Astrocyte (in vitro differentiated cells and primary cell): ENCODE data around the gene INSIG2. TPM values are rescaled to one million over a fixed set of nuclear protein-coding genes. Genes with fewer than 3 reads are reported as not detected.

Source experiments
- DNase-seq: peaks from one replicate; pipeline ENCODE4 v3.0.0-alpha.2; 2010; ENCODE audit warnings: low read depth
- FAIRE-seq: peaks from 2 replicates; lab custom pipeline; 2011; peaks lifted over from hg19 to GRCh38; lab: Jason Lieb, UNC
- H2AFZ ChIP-seq: 2 replicates; pipeline ENCODE4 v1.6.0; 2012; ENCODE audit warnings: low read depth, low read length, inconsistent platforms
- H3K27ac ChIP-seq: 2 replicates; pipeline ENCODE4 v1.5.1; 2011; ENCODE audit warnings: low read depth, low read length, inconsistent platforms
- H3K27me3 ChIP-seq: 2 replicates; pipeline ENCODE4 v1.6.0; 2011; ENCODE audit warnings: low read length, inconsistent platforms; ENCODE audit not compliant: insufficient read depth
- H3K36me3 ChIP-seq: 2 replicates; pipeline ENCODE4 v1.5.1; 2011; ENCODE audit warnings: low read length, inconsistent platforms; ENCODE audit not compliant: insufficient read depth
- H3K4me1 ChIP-seq: 2 replicates; pipeline ENCODE4 v1.5.1; 2011; ENCODE audit warnings: low read length, inconsistent platforms; ENCODE audit not compliant: insufficient read depth
- H3K4me2 ChIP-seq: 2 replicates; pipeline ENCODE4 v1.6.0; 2012; ENCODE audit warnings: low read length, inconsistent platforms
- H3K4me3 ChIP-seq: 2 replicates; pipeline ENCODE4 v1.5.1; 2011; ENCODE audit warnings: low read depth, mild to moderate bottlenecking, low read length, inconsistent platforms; ENCODE audit not compliant: insufficient read depth
- H3K79me2 ChIP-seq: 2 replicates; pipeline ENCODE4 v1.6.0; 2012; ENCODE audit warnings: mild to moderate bottlenecking, low read length, inconsistent platforms; ENCODE audit not compliant: insufficient read depth
- H3K9ac ChIP-seq: 2 replicates; pipeline ENCODE4 v1.6.0; 2012; ENCODE audit warnings: mild to moderate bottlenecking, low read length, inconsistent platforms
- H3K9me3 ChIP-seq: 2 replicates; pipeline ENCODE4 v1.5.1; 2012; ENCODE audit warnings: low read depth, mild to moderate bottlenecking, low read length, inconsistent platforms; ENCODE audit not compliant: insufficient read depth
- H4K20me1 ChIP-seq: 2 replicates; pipeline ENCODE4 v1.6.0; 2012; ENCODE audit warnings: low read length, inconsistent platforms; ENCODE audit not compliant: insufficient read depth
- H3K27ac Mint-ChIP-seq: one replicate; pipeline ENCODE4 v1.8.0; 2021; ENCODE audit warnings: mild to moderate bottlenecking, mixed read lengths; ENCODE audit not compliant: unreplicated experiment
- H3K27me3 Mint-ChIP-seq: one replicate; pipeline ENCODE4 v1.8.0; 2021; ENCODE audit warnings: low read depth, mixed read lengths; ENCODE audit not compliant: unreplicated experiment
- H3K36me3 Mint-ChIP-seq: one replicate; pipeline ENCODE4 v1.8.0; 2021; ENCODE audit warnings: low read depth, mixed read lengths; ENCODE audit not compliant: unreplicated experiment
- H3K4me1 Mint-ChIP-seq: one replicate; pipeline ENCODE4 v1.8.0; 2021; ENCODE audit warnings: low read depth, mixed read lengths; ENCODE audit not compliant: unreplicated experiment
- H3K4me3 Mint-ChIP-seq: one replicate; pipeline ENCODE4 v1.8.0; 2021; ENCODE audit warnings: mild to moderate bottlenecking, moderate library complexity, mixed read lengths; ENCODE audit not compliant: unreplicated experiment
- H3K9me3 Mint-ChIP-seq: one replicate; pipeline ENCODE4 v1.8.0; 2021; ENCODE audit warnings: mild to moderate bottlenecking, mixed read lengths; ENCODE audit not compliant: unreplicated experiment
- EZH2 ChIP-seq: IDR thresholded peaks from 2 replicates; pipeline ENCODE4 v1.6.1; 2012; ENCODE audit warnings: mild to moderate bottlenecking, low read length, inconsistent platforms; ENCODE audit not compliant: insufficient read depth
- total RNA-seq: library from RNA; stranded (reverse); gene quantifications from 2 replicates; pipeline ENCODE4 v1.2.1, GENCODE V29; 2021
- TF ChIP-seq, protein P1 (sequence below): IDR thresholded peaks from 2 replicates; pipeline ENCODE4 v1.5.1; 2011; ENCODE audit warnings: low read depth, mild to moderate bottlenecking, inconsistent platforms, low read length, moderate library complexity; ENCODE audit not compliant: insufficient read depth

The INSIG2 gene
- total RNA-seq, 1 donor from 2014 or later, result 32.2 TPM

DNA sequence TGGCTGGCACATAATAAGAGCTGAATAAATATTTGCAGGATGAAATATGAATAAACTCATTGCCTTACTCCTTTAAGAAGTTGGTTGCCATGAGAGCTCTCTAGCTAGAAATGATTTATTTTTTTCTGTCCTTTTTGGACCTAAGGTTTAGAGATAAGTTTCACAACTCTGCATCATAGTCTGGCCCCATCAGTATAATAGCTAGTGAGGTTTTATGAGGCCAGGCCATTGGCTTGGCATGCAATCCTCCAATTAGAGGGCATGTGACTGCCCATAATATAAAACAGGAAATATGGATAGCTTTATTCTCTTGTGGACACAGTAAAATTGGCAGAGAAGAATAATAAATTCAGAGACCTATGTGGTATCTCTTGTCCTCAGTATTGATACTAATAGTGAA lies 26.2 kb upstream of the INSIG2 start:
- FAIRE-seq, result no peak
- Histone ChIP-seq H3K4me1 (peaks cover 11% of the 10 kb centered on the region), H2AFZ (no peak overlapping the region), H4K20me1 (no peaks in the 10 kb centered on the region), H3K4me2 (no peak overlapping the region), H3K36me3 (no peaks in the 10 kb centered on the region), H3K79me2 (no peaks in the 10 kb centered on the region), H3K27ac (no peak overlapping the region), H3K9ac (no peak overlapping the region), H3K9me3 (no peaks in the 10 kb centered on the region), H3K27me3 (peaks cover 9% of the 10 kb centered on the region), H3K4me3 (no peak overlapping the region)
- Mint-ChIP-seq H3K27me3 (peaks cover 9% of the 10 kb centered on the region), H3K4me1 (peaks cover 31% of the 10 kb centered on the region), H3K9me3 (no peaks in the 10 kb centered on the region), H3K27ac (no peak overlapping the region), H3K36me3 (no peaks in the 10 kb centered on the region), H3K4me3 (no peak overlapping the region)
- TF ChIP-seq, protein P1, sequence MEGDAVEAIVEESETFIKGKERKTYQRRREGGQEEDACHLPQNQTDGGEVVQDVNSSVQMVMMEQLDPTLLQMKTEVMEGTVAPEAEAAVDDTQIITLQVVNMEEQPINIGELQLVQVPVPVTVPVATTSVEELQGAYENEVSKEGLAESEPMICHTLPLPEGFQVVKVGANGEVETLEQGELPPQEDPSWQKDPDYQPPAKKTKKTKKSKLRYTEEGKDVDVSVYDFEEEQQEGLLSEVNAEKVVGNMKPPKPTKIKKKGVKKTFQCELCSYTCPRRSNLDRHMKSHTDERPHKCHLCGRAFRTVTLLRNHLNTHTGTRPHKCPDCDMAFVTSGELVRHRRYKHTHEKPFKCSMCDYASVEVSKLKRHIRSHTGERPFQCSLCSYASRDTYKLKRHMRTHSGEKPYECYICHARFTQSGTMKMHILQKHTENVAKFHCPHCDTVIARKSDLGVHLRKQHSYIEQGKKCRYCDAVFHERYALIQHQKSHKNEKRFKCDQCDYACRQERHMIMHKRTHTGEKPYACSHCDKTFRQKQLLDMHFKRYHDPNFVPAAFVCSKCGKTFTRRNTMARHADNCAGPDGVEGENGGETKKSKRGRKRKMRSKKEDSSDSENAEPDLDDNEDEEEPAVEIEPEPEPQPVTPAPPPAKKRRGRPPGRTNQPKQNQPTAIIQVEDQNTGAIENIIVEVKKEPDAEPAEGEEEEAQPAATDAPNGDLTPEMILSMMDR, result no peak
- TF ChIP-seq EZH2, result no peak
- no peak for DNase-seq

DNA sequence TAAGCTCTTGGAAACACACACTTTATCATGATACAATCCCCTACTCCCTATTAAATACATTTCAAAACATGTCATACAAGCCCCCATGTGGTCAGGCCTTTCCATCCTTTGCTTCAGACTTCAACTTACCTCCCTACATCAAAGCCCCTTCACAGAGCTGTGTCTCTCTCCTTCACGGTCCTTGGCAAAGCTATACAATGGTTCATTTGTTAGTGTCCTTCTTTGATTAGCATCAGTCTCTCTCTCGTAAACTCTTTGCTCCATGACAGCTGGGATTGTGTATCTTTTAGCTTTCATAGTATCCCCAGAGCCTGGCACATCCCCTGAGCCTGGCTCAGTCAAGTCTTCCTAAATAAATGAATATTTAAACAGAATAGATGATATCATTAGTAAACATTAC lies 25.6 kb upstream of the INSIG2 start:
- Mint-ChIP-seq H3K4me3 (no peak overlapping the region), H3K27me3 (peaks cover 5% of the 10 kb centered on the region), H3K9me3 (no peaks in the 10 kb centered on the region), H3K36me3 (no peaks in the 10 kb centered on the region), H3K4me1 (peaks cover 24% of the 10 kb centered on the region), H3K27ac (no peak overlapping the region)
- TF ChIP-seq, protein P1, result no peak
- TF ChIP-seq EZH2, result no peak
- no peaks in the 10 kb centered on the region for H3K79me2 ChIP-seq
- no peak overlapping the region for H3K4me2 ChIP-seq
- no peak overlapping the region for H3K9ac ChIP-seq
- H4K20me1 ChIP-seq, result no peaks in the 10 kb centered on the region
- no peak overlapping the region for H3K4me3 ChIP-seq
- peaks cover 9% of the 10 kb centered on the region for H3K27me3 ChIP-seq
- peaks cover 11% of the 10 kb centered on the region for H3K4me1 ChIP-seq
- DNase-seq (no peak), FAIRE-seq (no peak)
- H3K36me3 ChIP-seq, result no peaks in the 10 kb centered on the region
- no peaks in the 10 kb centered on the region for H3K9me3 ChIP-seq
- H3K27ac ChIP-seq, result no peak overlapping the region
- no peak overlapping the region for H2AFZ ChIP-seq

DNA sequence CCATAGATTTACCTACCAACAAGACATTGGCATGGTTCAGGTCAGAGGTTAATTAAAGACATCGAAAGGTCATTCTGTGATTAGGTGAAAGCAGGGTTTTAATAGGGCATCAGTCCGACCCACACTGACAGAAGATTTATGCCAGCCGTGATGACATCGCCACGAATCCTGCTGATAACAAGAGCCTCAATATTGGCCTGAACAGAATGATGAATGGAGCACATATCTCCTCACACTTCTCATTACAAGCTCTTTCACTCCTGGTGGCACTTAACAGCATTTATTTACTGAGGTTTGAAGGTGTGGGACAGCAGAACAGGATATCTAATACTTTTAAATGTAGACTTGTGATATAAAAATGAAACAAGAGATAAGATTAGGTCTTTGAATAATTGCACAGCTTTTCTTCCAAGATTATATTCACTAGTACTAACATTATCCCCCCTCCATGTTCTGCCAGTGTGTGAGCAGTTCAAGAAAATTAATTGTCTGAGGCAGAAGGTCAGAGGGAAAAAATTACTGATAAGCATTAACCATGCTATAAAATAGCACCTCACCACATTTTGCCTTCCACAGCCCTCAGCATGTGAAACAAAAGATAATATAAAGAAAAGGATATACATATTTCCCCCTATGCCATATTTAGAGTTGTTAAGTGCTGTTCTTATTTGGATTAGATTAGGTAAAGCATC lies 23.1 kb upstream of the INSIG2 start:
- TF ChIP-seq, protein P1, result no peak
- no peak for TF ChIP-seq EZH2
- H3K9me3 ChIP-seq, result no peaks in the 10 kb centered on the region
- peaks cover 19% of the 10 kb centered on the region for H3K27me3 Mint-ChIP-seq
- no peak overlapping the region for H3K4me2 ChIP-seq
- no peaks in the 10 kb centered on the region for H3K36me3 ChIP-seq
- no peaks in the 10 kb centered on the region for H3K79me2 ChIP-seq
- no peak for DNase-seq
- H3K4me3 Mint-ChIP-seq, result no peak overlapping the region
- H3K4me1 Mint-ChIP-seq, result peaks cover 13% of the 10 kb centered on the region
- H3K9ac ChIP-seq, result no peak overlapping the region
- H3K27me3 ChIP-seq, result peaks cover 14% of the 10 kb centered on the region
- no peak overlapping the region for H3K4me3 ChIP-seq
- peaks cover 5% of the 10 kb centered on the region for H3K4me1 ChIP-seq
- H2AFZ ChIP-seq, result no peak overlapping the region
- no peaks in the 10 kb centered on the region for H3K36me3 Mint-ChIP-seq
- H4K20me1 ChIP-seq, result no peaks in the 10 kb centered on the region
- H3K9me3 Mint-ChIP-seq, result no peaks in the 10 kb centered on the region
- FAIRE-seq, result no peak
- no peak overlapping the region for H3K27ac ChIP-seq
- no peak overlapping the region for H3K27ac Mint-ChIP-seq
